HEK293 (cell line): ENCODE results near the gene FYB1.

Experiments
- CTCF ChIA-PET: fragments of 350-600 bp; formaldehyde crosslinking; extraction: SDS; loops from one replicate; lab custom pipeline; 2021; ENCODE audit warnings: antibody characterized with exemption; lab: Yijun Ruan, JAX
- POLR2A ChIA-PET: fragments of 300-600 bp; formaldehyde crosslinking; extraction: SDS; loops from one replicate; lab custom pipeline; 2020; ENCODE audit warnings: antibody characterized with exemption, inconsistent platforms; lab: Yijun Ruan, JAX
- H3K27ac ChIP-seq: fragments of 200-500 bp; sonication (Bioruptor generic); 2 replicates; pipeline ENCODE4 v1.5.1; 2014; ENCODE audit warnings: low read depth, low read length, control low read depth, inconsistent platforms; ENCODE audit errors: extremely low read depth
- H3K36me3 ChIP-seq, 2 experiments: fragments of 200-500 bp in 1 of 2; sonication (Bioruptor generic) in 1 of 2; 1 replicate in 1 of 2; 2 replicates in 1 of 2; pipeline ENCODE4 v1.5.1; 2014 to 2017; ENCODE audit warnings: inconsistent platforms in 2 of 2, low read length in 2 of 2; ENCODE audit not compliant: control insufficient read depth in 2 of 2, insufficient read depth in 1 of 2
- H3K4me1 ChIP-seq: fragments of 200-500 bp; sonication (Bioruptor generic); 2 replicates; pipeline ENCODE4 v1.5.1; 2014; ENCODE audit warnings: mild to moderate bottlenecking, low read length, inconsistent platforms; ENCODE audit not compliant: control insufficient read depth, insufficient read depth
- H3K4me3 ChIP-seq: 2 replicates; pipeline ENCODE4 v1.5.1; 2011; ENCODE audit warnings: low read depth, mild to moderate bottlenecking, control low read depth, low read length, moderate library complexity
- H3K9me3 ChIP-seq: fragments of 200-500 bp; sonication (Bioruptor generic); 2 replicates; pipeline ENCODE4 v1.5.1; 2014; ENCODE audit warnings: low read depth, low read length, inconsistent platforms; ENCODE audit not compliant: control insufficient read depth, insufficient read depth
- BCL11A ChIP-seq: fragments of 450-650 bp; formaldehyde crosslinking; IDR thresholded peaks from 2 replicates; pipeline ENCODE4 v1.5.1; 2016; ENCODE audit warnings: low read depth, missing biosample characterization, missing genetic modification characterization
- GFI1B ChIP-seq: fragments of 450-650 bp; formaldehyde crosslinking; IDR thresholded peaks from 2 replicates; pipeline ENCODE4 v1.5.1; 2016; ENCODE audit warnings: missing biosample characterization, missing genetic modification characterization
- KLF16 ChIP-seq: fragments of 450-650 bp; formaldehyde crosslinking; IDR thresholded peaks from 2 replicates; pipeline ENCODE4 v1.5.1; 2017; ENCODE audit warnings: missing biosample characterization, missing genetic modification characterization
- SP2 ChIP-seq: fragments of 450-650 bp; formaldehyde crosslinking; IDR thresholded peaks from 2 replicates; pipeline ENCODE4 v1.5.1; 2016; ENCODE audit warnings: missing biosample characterization, missing genetic modification characterization
- ZFP69B ChIP-seq: fragments of 450-650 bp; formaldehyde crosslinking; IDR thresholded peaks from 2 replicates; pipeline ENCODE4 v1.5.1; 2016; ENCODE audit warnings: missing biosample characterization, missing genetic modification characterization
- ZNF133 ChIP-seq: fragments of 450-650 bp; formaldehyde crosslinking; IDR thresholded peaks from 2 replicates; pipeline ENCODE4 v1.5.1; 2016; ENCODE audit warnings: missing biosample characterization, missing genetic modification characterization
- ZNF138 ChIP-seq: fragments of 450-650 bp; formaldehyde crosslinking; IDR thresholded peaks from 2 replicates; pipeline ENCODE4 v1.5.1; 2016; ENCODE audit warnings: missing biosample characterization, missing genetic modification characterization, borderline replicate concordance
- ZNF155 ChIP-seq: fragments of 450-650 bp; formaldehyde crosslinking; IDR thresholded peaks from 2 replicates; pipeline ENCODE4 v1.5.1; 2016; ENCODE audit warnings: missing biosample characterization, missing genetic modification characterization
- ZNF174 ChIP-seq: fragments of 450-650 bp; formaldehyde crosslinking; IDR thresholded peaks from 2 replicates; pipeline ENCODE4 v1.5.0; 2017; ENCODE audit warnings: missing biosample characterization, mild to moderate bottlenecking, missing genetic modification characterization
- ZNF341 ChIP-seq: fragments of 450-650 bp; formaldehyde crosslinking; IDR thresholded peaks from 2 replicates; pipeline ENCODE4; 2016; ENCODE audit warnings: low read depth, missing biosample characterization, missing genetic modification characterization
- ZNF416 ChIP-seq: fragments of 450-650 bp; formaldehyde crosslinking; IDR thresholded peaks from 2 replicates; pipeline ENCODE4 v1.5.1; 2016; ENCODE audit warnings: missing biosample characterization, missing genetic modification characterization
- ZNF423 ChIP-seq: fragments of 450-650 bp; formaldehyde crosslinking; IDR thresholded peaks from 2 replicates; pipeline ENCODE4 v1.5.1; 2016; ENCODE audit warnings: missing biosample characterization, missing genetic modification characterization
- ZNF48 ChIP-seq: fragments of 450-650 bp; formaldehyde crosslinking; IDR thresholded peaks from 2 replicates; pipeline ENCODE4 v1.5.1; 2016; ENCODE audit warnings: missing biosample characterization, missing genetic modification characterization
- ZNF555 ChIP-seq: fragments of 450-650 bp; formaldehyde crosslinking; conservative IDR thresholded peaks from 2 replicates; pipeline ENCODE4 v1.5.1; 2017; ENCODE audit warnings: missing biosample characterization, mild to moderate bottlenecking, missing genetic modification characterization, inconsistent platforms
- ZNF558 ChIP-seq: fragments of 450-650 bp; formaldehyde crosslinking; IDR thresholded peaks from 2 replicates; pipeline ENCODE4 v1.5.1; 2016; ENCODE audit warnings: missing biosample characterization, missing genetic modification characterization
- ZNF621 ChIP-seq: fragments of 450-650 bp; formaldehyde crosslinking; IDR thresholded peaks from 2 replicates; pipeline ENCODE4 v1.5.1; 2017; ENCODE audit warnings: missing biosample characterization, missing genetic modification characterization
- ZNF654 ChIP-seq: fragments of 450-650 bp; formaldehyde crosslinking; IDR thresholded peaks from 2 replicates; pipeline ENCODE4 v1.5.1; 2016; ENCODE audit warnings: low read depth, missing biosample characterization, missing genetic modification characterization
- ZNF658 ChIP-seq: fragments of 450-650 bp; formaldehyde crosslinking; IDR thresholded peaks from 2 replicates; pipeline ENCODE4; 2016; ENCODE audit warnings: missing biosample characterization, missing genetic modification characterization
- ZSCAN30 ChIP-seq: fragments of 450-650 bp; IDR thresholded peaks from 2 replicates; pipeline ENCODE4 v1.5.1; 2018; ENCODE audit warnings: missing biosample characterization, mild to moderate bottlenecking, missing genetic modification characterization, moderate library complexity
- TF ChIP-seq, protein P1 (sequence below): fragments of 450-650 bp; formaldehyde crosslinking; IDR thresholded peaks from 2 replicates; pipeline ENCODE4 v1.5.1; 2016; ENCODE audit warnings: missing biosample characterization, missing genetic modification characterization, borderline replicate concordance
- TF ChIP-seq, protein P2 (sequence below): fragments of 450-650 bp; formaldehyde crosslinking; IDR thresholded peaks from 2 replicates; pipeline ENCODE4 v1.5.1; 2016; ENCODE audit warnings: missing biosample characterization, missing genetic modification characterization
- TF ChIP-seq, protein P3 (sequence below): fragments of 450-650 bp; formaldehyde crosslinking; IDR thresholded peaks from 2 replicates; pipeline ENCODE4 v1.5.1; 2016; ENCODE audit warnings: missing biosample characterization, missing genetic modification characterization
- TF ChIP-seq, protein P4 (sequence below): fragments of 450-650 bp; formaldehyde crosslinking; IDR thresholded peaks from 2 replicates; pipeline ENCODE4 v1.5.1; 2016; ENCODE audit warnings: missing biosample characterization, missing genetic modification characterization

The FYB1 gene

DNA sequence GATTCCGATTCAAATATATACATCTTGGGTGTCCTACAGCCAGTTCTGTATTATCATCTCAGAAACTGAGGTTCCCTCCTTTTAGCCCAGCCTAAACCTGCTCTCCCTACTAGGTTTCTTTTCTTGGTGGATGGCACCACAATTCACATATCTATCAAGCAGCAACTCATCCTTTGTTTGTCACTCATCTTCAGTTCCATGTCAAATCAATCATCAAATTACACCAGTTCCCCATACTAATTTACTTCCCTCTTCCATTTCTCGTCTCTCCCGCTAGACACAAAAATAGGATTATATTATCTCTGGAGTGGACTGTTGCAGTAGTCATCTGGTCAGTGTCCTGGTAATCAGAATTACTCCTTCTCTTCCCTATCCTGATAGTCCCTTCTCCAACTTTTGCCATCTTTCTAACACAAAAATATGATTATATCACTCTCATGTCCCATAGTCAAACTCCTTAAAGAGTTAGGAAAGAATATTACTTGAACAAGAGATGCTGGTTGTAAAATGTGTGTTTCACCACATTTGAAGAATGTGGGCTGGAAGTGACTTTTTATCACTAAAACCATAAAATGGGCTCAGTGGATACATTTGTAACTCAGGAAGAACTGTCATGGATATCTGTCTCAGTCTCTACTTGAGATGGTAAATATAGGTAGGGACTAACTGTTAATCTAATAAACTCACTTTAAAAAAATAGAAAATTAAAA, 76.1 kb downstream of the FYB1 start:
- H3K36me3 ChIP-seq, result no peaks in the 10 kb centered on the region
- no peak overlapping the region for H3K27ac ChIP-seq
- H3K9me3 ChIP-seq, result no peaks in the 10 kb centered on the region
- no peak overlapping the region for H3K4me3 ChIP-seq
- TF ChIP-seq ZNF654 (no peak), GFI1B (tag by site-specific recombination) (no peak), ZNF155 (no peak), ZNF423 (tag by site-specific recombination) (no peak), ZNF555 (tag by site-specific recombination) (no peak), ZSCAN30 (tag by site-specific recombination) (no peak), ZNF133 (no peak), ZNF558 (no peak)
- TF ChIP-seq, protein P1, sequence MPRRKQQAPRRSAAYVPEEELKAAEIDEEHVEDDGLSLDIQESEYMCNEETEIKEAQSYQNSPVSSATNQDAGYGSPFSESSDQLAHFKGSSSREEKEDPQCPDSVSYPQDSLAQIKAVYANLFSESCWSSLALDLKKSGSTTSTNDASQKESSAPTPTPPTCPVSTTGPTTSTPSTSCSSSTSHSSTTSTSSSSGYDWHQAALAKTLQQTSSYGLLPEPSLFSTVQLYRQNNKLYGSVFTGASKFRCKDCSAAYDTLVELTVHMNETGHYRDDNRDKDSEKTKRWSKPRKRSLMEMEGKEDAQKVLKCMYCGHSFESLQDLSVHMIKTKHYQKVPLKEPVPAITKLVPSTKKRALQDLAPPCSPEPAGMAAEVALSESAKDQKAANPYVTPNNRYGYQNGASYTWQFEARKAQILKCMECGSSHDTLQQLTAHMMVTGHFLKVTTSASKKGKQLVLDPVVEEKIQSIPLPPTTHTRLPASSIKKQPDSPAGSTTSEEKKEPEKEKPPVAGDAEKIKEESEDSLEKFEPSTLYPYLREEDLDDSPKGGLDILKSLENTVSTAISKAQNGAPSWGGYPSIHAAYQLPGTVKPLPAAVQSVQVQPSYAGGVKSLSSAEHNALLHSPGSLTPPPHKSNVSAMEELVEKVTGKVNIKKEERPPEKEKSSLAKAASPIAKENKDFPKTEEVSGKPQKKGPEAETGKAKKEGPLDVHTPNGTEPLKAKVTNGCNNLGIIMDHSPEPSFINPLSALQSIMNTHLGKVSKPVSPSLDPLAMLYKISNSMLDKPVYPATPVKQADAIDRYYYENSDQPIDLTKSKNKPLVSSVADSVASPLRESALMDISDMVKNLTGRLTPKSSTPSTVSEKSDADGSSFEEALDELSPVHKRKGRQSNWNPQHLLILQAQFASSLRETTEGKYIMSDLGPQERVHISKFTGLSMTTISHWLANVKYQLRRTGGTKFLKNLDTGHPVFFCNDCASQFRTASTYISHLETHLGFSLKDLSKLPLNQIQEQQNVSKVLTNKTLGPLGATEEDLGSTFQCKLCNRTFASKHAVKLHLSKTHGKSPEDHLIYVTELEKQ (tag by site-specific recombination), result no peak
- TF ChIP-seq, protein P2, sequence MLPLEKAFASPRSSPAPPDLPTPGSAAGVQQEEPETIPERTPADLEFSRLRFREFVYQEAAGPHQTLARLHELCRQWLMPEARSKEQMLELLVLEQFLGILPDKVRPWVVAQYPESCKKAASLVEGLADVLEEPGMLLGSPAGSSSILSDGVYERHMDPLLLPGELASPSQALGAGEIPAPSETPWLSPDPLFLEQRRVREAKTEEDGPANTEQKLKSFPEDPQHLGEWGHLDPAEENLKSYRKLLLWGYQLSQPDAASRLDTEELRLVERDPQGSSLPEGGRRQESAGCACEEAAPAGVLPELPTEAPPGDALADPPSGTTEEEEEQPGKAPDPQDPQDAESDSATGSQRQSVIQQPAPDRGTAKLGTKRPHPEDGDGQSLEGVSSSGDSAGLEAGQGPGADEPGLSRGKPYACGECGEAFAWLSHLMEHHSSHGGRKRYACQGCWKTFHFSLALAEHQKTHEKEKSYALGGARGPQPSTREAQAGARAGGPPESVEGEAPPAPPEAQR, result no peak
- ChIA-PET POLR2A (no interaction called here), CTCF (interaction anchor here (0.6 to 1.0 kb wide), 4 partner anchors 63 to 405 kb away, joined by 3 to 4 read pairs (median 3); no protein-coding TSS in a partner anchor)
- H3K4me1 ChIP-seq, result no peaks in the 10 kb centered on the region

DNA sequence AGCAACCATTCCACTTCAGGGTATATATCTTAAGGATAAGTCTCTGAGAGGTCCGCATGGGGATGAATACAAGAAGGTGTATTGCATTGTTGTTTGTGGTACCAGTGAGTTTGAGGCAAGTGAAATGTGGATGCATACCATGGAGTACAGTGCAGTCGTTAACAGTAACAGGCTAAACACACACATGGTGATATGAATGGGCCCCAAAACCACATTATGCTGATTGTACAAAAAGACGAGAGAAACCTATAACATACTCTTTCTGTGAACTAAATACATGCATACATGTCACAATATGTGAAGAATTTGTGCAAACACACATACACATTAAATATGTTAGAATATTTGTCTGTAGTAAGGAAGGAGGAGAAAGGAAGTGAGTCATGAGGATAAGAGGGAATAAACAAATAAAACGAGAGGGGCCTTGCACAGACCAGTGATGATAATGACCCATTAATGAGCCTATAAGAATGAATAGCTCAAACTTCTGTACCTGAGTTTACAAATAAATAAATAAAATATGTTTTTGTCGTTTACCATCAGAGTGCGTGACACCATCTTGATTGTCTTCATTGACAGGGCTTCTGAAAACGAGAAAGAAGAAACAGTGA, 78.7 kb downstream of the FYB1 start:
- no peaks in the 10 kb centered on the region for H3K4me1 ChIP-seq
- H3K4me3 ChIP-seq, result no peak overlapping the region
- ChIA-PET POLR2A (no interaction called here), CTCF (interaction anchor here (0.5 kb wide), 1 partner anchor 1216 kb away, joined by 3 read pairs; no protein-coding TSS in a partner anchor)
- H3K9me3 ChIP-seq, result no peaks in the 10 kb centered on the region
- H3K27ac ChIP-seq, result no peak overlapping the region
- no peaks in the 10 kb centered on the region for H3K36me3 ChIP-seq
- TF ChIP-seq BCL11A (no peak), ZNF621 (tag by site-specific recombination) (no peak), ZNF138 (tag by site-specific recombination) (no peak), ZFP69B (no peak), ZNF416 (tag by site-specific recombination) (no peak), SP2 (no peak), ZNF658 (tag by site-specific recombination) (no peak), ZNF48 (tag by site-specific recombination) (no peak), KLF16 (no peak), ZNF341 (no peak), ZNF174 (tag by site-specific recombination) (no peak)
- TF ChIP-seq, protein P3, sequence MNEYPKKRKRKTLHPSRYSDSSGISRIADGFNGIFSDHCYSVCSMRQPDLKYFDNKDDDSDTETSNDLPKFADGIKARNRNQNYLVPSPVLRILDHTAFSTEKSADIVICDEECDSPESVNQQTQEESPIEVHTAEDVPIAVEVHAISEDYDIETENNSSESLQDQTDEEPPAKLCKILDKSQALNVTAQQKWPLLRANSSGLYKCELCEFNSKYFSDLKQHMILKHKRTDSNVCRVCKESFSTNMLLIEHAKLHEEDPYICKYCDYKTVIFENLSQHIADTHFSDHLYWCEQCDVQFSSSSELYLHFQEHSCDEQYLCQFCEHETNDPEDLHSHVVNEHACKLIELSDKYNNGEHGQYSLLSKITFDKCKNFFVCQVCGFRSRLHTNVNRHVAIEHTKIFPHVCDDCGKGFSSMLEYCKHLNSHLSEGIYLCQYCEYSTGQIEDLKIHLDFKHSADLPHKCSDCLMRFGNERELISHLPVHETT (tag by site-specific recombination), result no peak
- TF ChIP-seq, protein P1 (tag by site-specific recombination), result no peak
- TF ChIP-seq, protein P4, sequence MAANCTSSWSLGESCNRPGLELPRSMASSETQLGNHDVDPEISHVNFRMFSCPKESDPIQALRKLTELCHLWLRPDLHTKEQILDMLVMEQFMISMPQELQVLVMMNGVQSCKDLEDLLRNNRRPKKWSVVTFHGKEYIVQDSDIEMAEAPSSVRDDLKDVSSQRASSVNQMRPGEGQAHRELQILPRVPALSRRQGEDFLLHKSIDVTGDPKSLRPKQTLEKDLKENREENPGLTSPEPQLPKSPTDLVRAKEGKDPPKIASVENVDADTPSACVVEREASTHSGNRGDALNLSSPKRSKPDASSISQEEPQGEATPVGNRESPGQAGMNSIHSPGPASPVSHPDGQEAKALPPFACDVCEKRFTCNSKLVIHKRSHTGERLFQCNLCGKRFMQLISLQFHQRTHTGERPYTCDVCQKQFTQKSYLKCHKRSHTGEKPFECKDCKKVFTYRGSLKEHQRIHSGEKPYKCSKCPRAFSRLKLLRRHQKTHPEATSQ (tag by site-specific recombination), result no peak
